ENCODE data around the gene TGIF2. TPM values are rescaled to one million over a fixed set of nuclear protein-coding genes. Genes with fewer than 3 reads are reported as not detected.

TGIF2 gene
- total RNA-seq, 1 donor, result 10.9 TPM

- no peak overlapping the region for H3K27ac ChIP-seq (ENCODE audit: low read depth, low read length)
- TF ChIP-seq, protein P1, sequence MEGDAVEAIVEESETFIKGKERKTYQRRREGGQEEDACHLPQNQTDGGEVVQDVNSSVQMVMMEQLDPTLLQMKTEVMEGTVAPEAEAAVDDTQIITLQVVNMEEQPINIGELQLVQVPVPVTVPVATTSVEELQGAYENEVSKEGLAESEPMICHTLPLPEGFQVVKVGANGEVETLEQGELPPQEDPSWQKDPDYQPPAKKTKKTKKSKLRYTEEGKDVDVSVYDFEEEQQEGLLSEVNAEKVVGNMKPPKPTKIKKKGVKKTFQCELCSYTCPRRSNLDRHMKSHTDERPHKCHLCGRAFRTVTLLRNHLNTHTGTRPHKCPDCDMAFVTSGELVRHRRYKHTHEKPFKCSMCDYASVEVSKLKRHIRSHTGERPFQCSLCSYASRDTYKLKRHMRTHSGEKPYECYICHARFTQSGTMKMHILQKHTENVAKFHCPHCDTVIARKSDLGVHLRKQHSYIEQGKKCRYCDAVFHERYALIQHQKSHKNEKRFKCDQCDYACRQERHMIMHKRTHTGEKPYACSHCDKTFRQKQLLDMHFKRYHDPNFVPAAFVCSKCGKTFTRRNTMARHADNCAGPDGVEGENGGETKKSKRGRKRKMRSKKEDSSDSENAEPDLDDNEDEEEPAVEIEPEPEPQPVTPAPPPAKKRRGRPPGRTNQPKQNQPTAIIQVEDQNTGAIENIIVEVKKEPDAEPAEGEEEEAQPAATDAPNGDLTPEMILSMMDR (IDR thresholded peaks at IDR 0.05; ENCODE audit: extremely low read depth, low read depth, low read length), result no peak
Observed at GRCh38 chr20:36579996-36580545, 6.7 kb downstream of the TGIF2 start.

DNA sequence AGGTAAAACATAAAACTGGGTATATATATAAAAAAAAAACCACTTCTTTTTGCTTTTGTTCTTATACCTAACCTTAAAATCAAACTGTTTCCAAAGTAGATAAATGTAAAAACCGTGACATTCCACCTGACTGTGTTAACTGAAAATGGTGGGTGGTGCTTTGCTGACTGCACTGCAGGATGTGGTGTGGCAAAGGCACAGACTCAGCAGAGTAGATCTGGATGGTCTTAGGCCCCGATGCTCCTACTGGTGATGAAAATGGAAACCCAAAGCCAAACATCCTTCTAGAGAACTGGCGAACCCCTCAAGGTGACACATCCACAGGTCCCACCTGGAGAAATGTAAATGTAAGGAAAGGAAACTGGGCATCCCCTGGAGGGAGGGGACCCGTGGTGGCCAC lies 8.9 kb downstream of the TGIF2 start:
- Histone ChIP-seq H3K4me1 (ENCODE audit: insufficient read depth, low read length) (peaks cover 11% of the 10 kb centered on the region), H3K79me2 (ENCODE audit: insufficient read depth, low read length) (peaks cover 6% of the 10 kb centered on the region), H4K20me1 (ENCODE audit: insufficient read depth, low read length) (peaks cover 23% of the 10 kb centered on the region), H3K9me3 (ENCODE audit: low read depth, low read length) (no peaks in the 10 kb centered on the region), H3K4me3 (ENCODE audit: insufficient read depth, low read length) (no peak overlapping the region), H3K4me2 (ENCODE audit: insufficient read depth, low read length) (no peak overlapping the region), H3K27ac (ENCODE audit: low read depth, low read length) (no peak overlapping the region), H3K27me3 (ENCODE audit: insufficient read depth, low read length) (no peaks in the 10 kb centered on the region), H3K36me3 (ENCODE audit: insufficient read depth, low read length) (peaks cover 9% of the 10 kb centered on the region), H2AFZ (ENCODE audit: low read length) (no peak overlapping the region)
- TF ChIP-seq, protein P1 (IDR thresholded peaks at IDR 0.05; ENCODE audit: extremely low read depth, low read depth, low read length), result no peak
- DNase-seq (ENCODE audit: insufficient read length, low spot score, missing footprints), result no peak

More at GRCh38 chr20:36579996-36580545, 6.7 kb downstream of the TGIF2 start:
- no peak overlapping the region for H2AFZ ChIP-seq (ENCODE audit: low read length)
- H3K4me1 ChIP-seq (ENCODE audit: insufficient read depth, low read length), result peaks cover 9% of the 10 kb centered on the region
- peaks cover 9% of the 10 kb centered on the region for H3K36me3 ChIP-seq (ENCODE audit: insufficient read depth, low read length)
- H3K9me3 ChIP-seq (ENCODE audit: low read depth, low read length), result no peaks in the 10 kb centered on the region
- H3K27me3 ChIP-seq (ENCODE audit: insufficient read depth, low read length), result no peaks in the 10 kb centered on the region
- peaks cover 13% of the 10 kb centered on the region for H3K79me2 ChIP-seq (ENCODE audit: insufficient read depth, low read length)
- no peak overlapping the region for H3K4me3 ChIP-seq (ENCODE audit: insufficient read depth, low read length)
- peaks cover 28% of the 10 kb centered on the region for H4K20me1 ChIP-seq (ENCODE audit: insufficient read depth, low read length)
- peak; percentile 84 for DNase-seq (ENCODE audit: insufficient read length, low spot score, missing footprints)
- H3K4me2 ChIP-seq (ENCODE audit: insufficient read depth, low read length), result no peak overlapping the region

DNA sequence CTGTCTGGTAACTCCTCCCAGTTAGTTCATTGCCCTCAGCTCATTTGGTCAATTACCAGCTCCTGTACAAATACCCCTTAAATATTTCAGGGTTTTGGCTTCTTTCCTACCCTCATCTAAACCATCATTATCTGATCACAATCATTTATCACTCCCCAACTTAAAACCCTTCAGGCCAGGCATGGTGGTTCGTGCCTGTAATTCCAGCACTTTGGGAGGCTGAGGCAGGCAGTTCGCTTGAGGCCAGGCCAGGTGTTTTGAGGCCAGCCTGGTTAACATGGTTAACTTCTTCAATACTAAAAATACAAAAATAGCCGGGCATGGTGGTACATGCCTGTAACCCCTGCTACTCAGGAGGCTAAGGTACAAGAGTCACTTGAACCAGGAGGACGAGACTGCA lies 9.4 kb downstream of the TGIF2 start:
- Histone ChIP-seq H4K20me1 (ENCODE audit: insufficient read depth, low read length) (peaks cover 24% of the 10 kb centered on the region), H2AFZ (ENCODE audit: low read length) (no peak overlapping the region), H3K27me3 (ENCODE audit: insufficient read depth, low read length) (no peaks in the 10 kb centered on the region), H3K4me1 (ENCODE audit: insufficient read depth, low read length) (peaks cover 11% of the 10 kb centered on the region), H3K27ac (ENCODE audit: low read depth, low read length) (no peak overlapping the region), H3K9me3 (ENCODE audit: low read depth, low read length) (no peaks in the 10 kb centered on the region), H3K4me2 (ENCODE audit: insufficient read depth, low read length) (no peak overlapping the region), H3K36me3 (ENCODE audit: insufficient read depth, low read length) (peaks cover 9% of the 10 kb centered on the region), H3K4me3 (ENCODE audit: insufficient read depth, low read length) (no peak overlapping the region), H3K79me2 (ENCODE audit: insufficient read depth, low read length) (peaks cover 5% of the 10 kb centered on the region)
- TF ChIP-seq, protein P1 (IDR thresholded peaks at IDR 0.05; ENCODE audit: extremely low read depth, low read depth, low read length), result no peak
- DNase-seq (ENCODE audit: insufficient read length, low spot score, missing footprints), result no peak

GRCh38 chr20:36584018-36584481 lies 10.7 kb downstream of the TGIF2 start:
- no peak overlapping the region for H3K27ac ChIP-seq (ENCODE audit: low read depth, low read length)
- H4K20me1 ChIP-seq (ENCODE audit: insufficient read depth, low read length), result peaks cover 17% of the 10 kb centered on the region
- H3K79me2 ChIP-seq (ENCODE audit: insufficient read depth, low read length), result no peaks in the 10 kb centered on the region
- H3K9me3 ChIP-seq (ENCODE audit: low read depth, low read length), result no peaks in the 10 kb centered on the region
- H2AFZ ChIP-seq (ENCODE audit: low read length), result no peak overlapping the region
- H3K4me3 ChIP-seq (ENCODE audit: insufficient read depth, low read length), result no peak overlapping the region
- H3K4me2 ChIP-seq (ENCODE audit: insufficient read depth, low read length), result no peak overlapping the region
- peak; percentile 59 for DNase-seq (ENCODE audit: insufficient read length, low spot score, missing footprints)
- TF ChIP-seq, protein P1 (IDR thresholded peaks at IDR 0.05; ENCODE audit: extremely low read depth, low read depth, low read length), result no peak
- peaks cover 11% of the 10 kb centered on the region for H3K4me1 ChIP-seq (ENCODE audit: insufficient read depth, low read length)
- H3K36me3 ChIP-seq (ENCODE audit: insufficient read depth, low read length), result peaks cover 3% of the 10 kb centered on the region
- no peaks in the 10 kb centered on the region for H3K27me3 ChIP-seq (ENCODE audit: insufficient read depth, low read length)
